Hepatocyte (in vitro differentiated cells): ENCODE data around the gene CREB1. TPM values are rescaled to one million over a fixed set of nuclear protein-coding genes. Genes with fewer than 3 reads are reported as not detected.
A peak's percentile ranks its signal among the peaks of the same experiment; 100 is the strongest.

Experiments used
- DNase-seq: peaks from one replicate; pipeline ENCODE4 v3.0.0-alpha.2; 2016; ENCODE audit warnings: low spot score
- H2AFZ ChIP-seq: fragments of 200-600 bp; sonication (generic); 2 replicates; pipeline ENCODE4 v1.6.0; 2016; ENCODE audit warnings: antibody characterized with exemption, mild to moderate bottlenecking
- H3K27ac ChIP-seq: fragments of 200-600 bp; sonication (generic); 2 replicates; pipeline ENCODE4 v1.5.1; 2016; ENCODE audit warnings: mild to moderate bottlenecking
- H3K27me3 ChIP-seq: fragments of 200-600 bp; sonication (generic); 2 replicates; pipeline ENCODE4 v1.6.1; 2016
- H3K36me3 ChIP-seq: fragments of 200-600 bp; sonication (generic); replicated peaks from 2 replicates; pipeline ENCODE4 v1.5.1; 2016; ENCODE audit warnings: low read depth; ENCODE audit not compliant: insufficient read depth
- H3K4me1 ChIP-seq: fragments of 200-600 bp; sonication (generic); 2 replicates; pipeline ENCODE4 v1.5.1; 2016; ENCODE audit warnings: mild to moderate bottlenecking, moderate library complexity; ENCODE audit not compliant: insufficient read depth
- H3K4me2 ChIP-seq: fragments of 200-600 bp; sonication (generic); 2 replicates; pipeline ENCODE4 v1.6.0; 2016
- H3K4me3 ChIP-seq: fragments of 200-600 bp; sonication (generic); 2 replicates; pipeline ENCODE4 v1.5.1; 2016; ENCODE audit warnings: mild to moderate bottlenecking
- H3K79me2 ChIP-seq: fragments of 200-600 bp; sonication (generic); 2 replicates; pipeline ENCODE4 v1.6.0; 2017; ENCODE audit warnings: mild to moderate bottlenecking
- H3K9me2 ChIP-seq: fragments of 200-600 bp; sonication (generic); replicated peaks from 2 replicates; pipeline ENCODE4 v1.6.0; 2017; ENCODE audit warnings: mild to moderate bottlenecking; ENCODE audit not compliant: insufficient read depth
- H3K9me3 ChIP-seq: fragments of 200-600 bp; sonication (generic); 2 replicates; pipeline ENCODE4 v1.5.1; 2016; ENCODE audit warnings: low read depth, mild to moderate bottlenecking
- H4K20me1 ChIP-seq: fragments of 200-600 bp; sonication (generic); 2 replicates; pipeline ENCODE4 v1.6.0; 2016; ENCODE audit warnings: mild to moderate bottlenecking; ENCODE audit not compliant: insufficient read depth, poor library complexity, severe bottlenecking
- EZH2 ChIP-seq: fragments of 200-600 bp; sonication (generic); IDR thresholded peaks from 2 replicates; pipeline ENCODE4 v1.6.1; 2016; ENCODE audit warnings: antibody characterized with exemption, mild to moderate bottlenecking, borderline replicate concordance
- EZH2phosphoT487 ChIP-seq: fragments of 200-600 bp; sonication (generic); IDR thresholded peaks from one replicate; pipeline ENCODE4 v1.6.1; 2018; ENCODE audit warnings: antibody characterized with exemption, mild to moderate bottlenecking, low read depth, moderate library complexity; ENCODE audit not compliant: unreplicated experiment, severe bottlenecking
- WGBS: methylation state at CpG from one replicate; pipeline ENCODE4 v1.1.6; 2016; ENCODE audit warnings: low lambda C conversion rate; ENCODE audit errors: missing lambda C conversion rate; 5-methylcytosine and 5-hydroxymethylcytosine counted together
- polyA plus RNA-seq: library from polyadenylated mRNA; unstranded; fragments of >200 nt; fragmentation: Nextera tagmentation; extraction: Ambion mirVana; gene quantifications from 2 replicates; pipeline ENCODE4 v1.2.1, GENCODE V29; 2016
- total RNA-seq: library from RNA; depleted of rRNA; stranded (reverse); fragments of >200 nt; gene quantifications from 2 replicates; pipeline ENCODE4 v1.2.3, GENCODE V29; 2014
- TF ChIP-seq, protein P1 (sequence below): fragments of 200-600 bp; sonication (generic); IDR thresholded peaks from 2 replicates; pipeline ENCODE4 v1.5.1; 2016; ENCODE audit warnings: antibody characterized with exemption, mild to moderate bottlenecking; ENCODE audit not compliant: poor library complexity

The CREB1 gene
- total and polyA plus RNA-seq, 2 experiments from 2014 or later = 22.6 to 40.8 TPM

- H3K4me2 ChIP-seq = peak overlapping the region; percentile 97
- H3K36me3 ChIP-seq = no peaks in the 10 kb centered on the region
- peak overlapping the region; percentile 86 for H2AFZ ChIP-seq
- DNase-seq = peak; percentile 78
- H3K79me2 ChIP-seq = peaks cover 13% of the 10 kb centered on the region
- H3K27me3 ChIP-seq = no peaks in the 10 kb centered on the region
- H3K4me1 ChIP-seq = peaks cover 7% of the 10 kb centered on the region
- TF ChIP-seq, protein P1, sequence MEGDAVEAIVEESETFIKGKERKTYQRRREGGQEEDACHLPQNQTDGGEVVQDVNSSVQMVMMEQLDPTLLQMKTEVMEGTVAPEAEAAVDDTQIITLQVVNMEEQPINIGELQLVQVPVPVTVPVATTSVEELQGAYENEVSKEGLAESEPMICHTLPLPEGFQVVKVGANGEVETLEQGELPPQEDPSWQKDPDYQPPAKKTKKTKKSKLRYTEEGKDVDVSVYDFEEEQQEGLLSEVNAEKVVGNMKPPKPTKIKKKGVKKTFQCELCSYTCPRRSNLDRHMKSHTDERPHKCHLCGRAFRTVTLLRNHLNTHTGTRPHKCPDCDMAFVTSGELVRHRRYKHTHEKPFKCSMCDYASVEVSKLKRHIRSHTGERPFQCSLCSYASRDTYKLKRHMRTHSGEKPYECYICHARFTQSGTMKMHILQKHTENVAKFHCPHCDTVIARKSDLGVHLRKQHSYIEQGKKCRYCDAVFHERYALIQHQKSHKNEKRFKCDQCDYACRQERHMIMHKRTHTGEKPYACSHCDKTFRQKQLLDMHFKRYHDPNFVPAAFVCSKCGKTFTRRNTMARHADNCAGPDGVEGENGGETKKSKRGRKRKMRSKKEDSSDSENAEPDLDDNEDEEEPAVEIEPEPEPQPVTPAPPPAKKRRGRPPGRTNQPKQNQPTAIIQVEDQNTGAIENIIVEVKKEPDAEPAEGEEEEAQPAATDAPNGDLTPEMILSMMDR = no peak
- TF ChIP-seq EZH2 (no peak), EZH2phosphoT487 (no peak)
- WGBS = 2% methylated on average over 47 of the region's 47 CpGs
- peak overlapping the region; percentile 77 for H3K4me3 ChIP-seq
- H4K20me1 ChIP-seq = no peaks in the 10 kb centered on the region
- H3K9me3 ChIP-seq = no peaks in the 10 kb centered on the region
- H3K27ac ChIP-seq = peak overlapping the region; percentile 98
- H3K9me2 ChIP-seq = no peaks in the 10 kb centered on the region
Measured at GRCh38 chr2:207624185-207625013, 94.6 kb downstream of the CREB1 start.

DNA sequence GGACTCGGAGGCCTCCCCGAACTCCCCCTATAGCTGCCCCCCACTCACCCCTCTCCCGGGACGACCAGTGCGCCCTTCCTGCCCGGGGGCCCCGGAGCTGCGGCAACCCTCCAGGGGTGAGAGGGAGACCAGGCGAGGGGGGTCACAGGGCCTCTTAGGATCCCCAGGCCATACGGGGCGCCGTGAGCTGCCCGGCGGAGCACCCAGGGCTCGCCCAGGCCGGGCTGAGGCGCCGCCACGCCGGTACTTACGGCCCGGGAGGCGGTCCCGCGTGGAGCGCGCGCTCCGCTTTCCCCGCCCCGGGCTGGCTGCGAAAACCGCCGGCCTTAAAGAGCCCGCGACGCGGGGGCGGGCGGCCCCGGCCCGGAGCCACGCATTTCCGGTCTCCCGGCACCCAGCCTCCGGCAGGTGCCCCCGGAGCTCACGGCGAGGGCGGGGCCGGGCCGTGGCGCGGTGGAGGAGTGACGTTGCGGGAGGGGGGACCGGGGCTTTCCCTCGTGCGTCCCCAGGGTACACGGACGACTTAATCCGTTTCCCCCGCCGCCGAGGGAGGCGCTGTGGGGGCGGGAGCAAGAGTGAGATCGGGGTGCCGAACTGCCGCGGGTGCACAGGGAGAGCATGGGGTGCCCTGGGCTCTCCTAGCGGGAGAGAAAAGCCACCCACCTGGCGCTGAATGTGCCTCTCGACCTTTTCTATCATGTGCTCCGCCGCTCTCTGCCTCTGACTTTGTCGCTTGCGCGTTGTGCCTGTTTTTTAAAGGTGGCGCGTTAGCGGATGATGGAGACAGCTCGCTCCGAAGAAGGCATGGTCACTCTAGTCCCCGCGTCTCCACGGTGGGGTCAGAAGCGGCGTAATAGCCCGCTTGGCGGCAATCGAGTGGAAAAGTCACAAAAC lies 95.5 kb downstream of the CREB1 start, which contains the start of gene METTL21A:
Gene METTL21A (minus strand): TSS at position 381 of the 894 bp plus-strand sequence. CDS start 1,019 bp downstream, outside the sequence.
- Histone ChIP-seq H2AFZ (peak within 1 kb of the TSS; percentile 86), H3K27ac (peak within 1 kb of the TSS; percentile 98), H3K9me2 (no peaks in the 10 kb centered on the region), H3K4me3 (peak within 1 kb of the TSS; percentile 77), H4K20me1 (no peaks in the 10 kb centered on the region), H3K9me3 (no peaks in the 10 kb centered on the region), H3K27me3 (no peaks in the 10 kb centered on the region), H3K79me2 (peaks cover 13% of the 10 kb centered on the region), H3K36me3 (no peaks in the 10 kb centered on the region), H3K4me1 (peaks cover 7% of the 10 kb centered on the region), H3K4me2 (peak within 1 kb of the TSS; percentile 97)
- WGBS = under 1% methylated on average over 85 of the region's 92 CpGs
- no peak for TF ChIP-seq EZH2phosphoT487
- TF ChIP-seq EZH2 = no peak
- TF ChIP-seq, protein P1 = no peak
- DNase-seq = peak; percentile 95

DNA sequence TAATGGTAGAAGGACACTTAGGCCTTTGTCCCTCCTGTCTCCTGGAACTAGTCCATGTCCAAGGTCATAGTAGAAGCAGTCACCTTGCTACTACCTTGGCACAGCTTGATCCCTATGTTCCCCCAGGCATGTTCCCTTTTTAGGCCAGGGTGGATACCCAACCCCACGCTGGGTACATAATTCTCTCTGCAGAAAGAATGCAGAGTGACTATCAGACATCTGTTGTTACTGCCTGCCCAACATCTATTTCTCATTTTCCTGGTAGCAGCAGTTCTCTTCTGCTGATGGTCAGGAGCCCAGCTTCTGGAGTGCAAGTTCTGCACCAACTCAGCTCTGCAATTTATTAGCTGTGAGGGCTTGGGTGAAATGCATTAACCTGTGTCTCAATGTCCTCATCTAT lies 99.8 kb downstream of the CREB1 start:
- no peaks in the 10 kb centered on the region for H3K9me2 ChIP-seq
- H3K27ac ChIP-seq = no peak overlapping the region
- no peaks in the 10 kb centered on the region for H3K36me3 ChIP-seq
- TF ChIP-seq EZH2 = no peak
- no peak for TF ChIP-seq EZH2phosphoT487
- TF ChIP-seq, protein P1 = no peak
- DNase-seq = no peak
- no peak overlapping the region for H2AFZ ChIP-seq
- no peak overlapping the region for H3K4me2 ChIP-seq
- H3K9me3 ChIP-seq = no peaks in the 10 kb centered on the region
- H4K20me1 ChIP-seq = no peaks in the 10 kb centered on the region
- no peaks in the 10 kb centered on the region for H3K27me3 ChIP-seq
- WGBS = 75% methylated on average over 1 of the region's 1 CpG
- no peak overlapping the region for H3K4me3 ChIP-seq
- H3K79me2 ChIP-seq = no peaks in the 10 kb centered on the region
- H3K4me1 ChIP-seq = no peaks in the 10 kb centered on the region
